HG02885 (cell line): ENCODE measurements around the gene GPAM.
A peak's percentile ranks its signal among the peaks of the same experiment; 100 is the strongest.
"Not testable (repeated sequence)": the region's sequence is repeated elsewhere in the genome, so short reads cannot be mapped to it uniquely, and the experiment has no call there.

Experiments used
- ATAC-seq: cut with Tn5 transposase; IDR thresholded peaks from one replicate; pipeline ENCODE4 v1.9.1; 2021; ENCODE audit warnings: mild to moderate bottlenecking; ENCODE audit not compliant: unreplicated experiment, poor library complexity

The GPAM gene

DNA sequence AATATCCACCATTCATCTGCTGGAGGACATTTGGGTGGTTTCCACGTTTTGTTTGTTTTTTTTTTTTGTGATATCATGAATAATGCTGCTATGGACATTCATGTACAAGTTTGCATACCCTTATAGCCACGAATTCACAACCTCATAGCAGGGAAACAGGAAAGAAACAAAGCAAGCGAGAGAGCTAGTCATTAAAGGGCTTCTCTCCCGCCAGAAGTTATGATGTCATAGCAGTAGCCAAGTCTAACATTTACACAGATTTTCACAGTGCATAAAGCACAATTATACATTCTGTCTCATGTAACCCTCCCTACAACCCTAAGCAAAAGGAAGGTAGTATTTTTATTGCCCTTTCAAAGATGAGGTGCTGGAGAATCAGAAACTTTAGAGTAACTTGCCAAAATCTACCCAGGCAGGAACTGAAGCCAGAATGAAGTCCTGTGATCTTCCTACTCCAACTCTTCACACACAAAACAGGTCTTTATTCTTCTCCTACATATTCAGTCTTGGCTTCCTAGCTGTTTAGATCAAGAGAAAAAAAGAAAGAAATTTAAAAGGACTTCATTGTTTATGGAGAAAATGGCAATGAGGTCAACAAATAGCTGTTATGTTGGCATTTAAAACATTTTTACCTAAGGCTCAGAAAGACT, 33.9 kb upstream of the GPAM start:
- ATAC-seq, result no peak

GRCh38 chr10:112216966-112217365, 33.4 kb upstream of the GPAM start:
- ATAC-seq, result no peak

GRCh38 chr10:112216151-112216550, 32.6 kb upstream of the GPAM start:
- ATAC-seq, result no peak

DNA sequence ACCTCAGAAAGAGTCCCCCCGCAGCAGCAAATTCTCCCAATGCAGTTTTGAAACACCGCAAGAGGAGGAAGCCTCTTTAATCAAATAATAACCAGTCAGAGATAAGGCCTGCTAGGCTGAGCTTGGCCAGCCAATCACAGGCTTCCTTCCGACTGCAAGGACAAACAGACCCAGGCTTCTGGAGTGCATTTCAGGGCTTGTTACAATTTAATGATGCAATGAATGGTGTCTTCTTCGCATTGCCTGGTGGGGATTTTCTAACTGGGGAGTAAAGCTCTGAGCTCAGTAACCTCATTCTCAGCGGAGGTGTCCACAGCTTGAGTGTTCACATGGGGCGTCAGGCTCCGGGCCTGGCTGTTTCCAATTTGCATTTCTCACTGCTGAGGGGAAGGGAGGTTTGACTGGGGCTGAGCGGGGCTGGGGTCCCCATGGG, 31.8 kb upstream of the GPAM start:
- ATAC-seq, result peak; percentile 47

DNA sequence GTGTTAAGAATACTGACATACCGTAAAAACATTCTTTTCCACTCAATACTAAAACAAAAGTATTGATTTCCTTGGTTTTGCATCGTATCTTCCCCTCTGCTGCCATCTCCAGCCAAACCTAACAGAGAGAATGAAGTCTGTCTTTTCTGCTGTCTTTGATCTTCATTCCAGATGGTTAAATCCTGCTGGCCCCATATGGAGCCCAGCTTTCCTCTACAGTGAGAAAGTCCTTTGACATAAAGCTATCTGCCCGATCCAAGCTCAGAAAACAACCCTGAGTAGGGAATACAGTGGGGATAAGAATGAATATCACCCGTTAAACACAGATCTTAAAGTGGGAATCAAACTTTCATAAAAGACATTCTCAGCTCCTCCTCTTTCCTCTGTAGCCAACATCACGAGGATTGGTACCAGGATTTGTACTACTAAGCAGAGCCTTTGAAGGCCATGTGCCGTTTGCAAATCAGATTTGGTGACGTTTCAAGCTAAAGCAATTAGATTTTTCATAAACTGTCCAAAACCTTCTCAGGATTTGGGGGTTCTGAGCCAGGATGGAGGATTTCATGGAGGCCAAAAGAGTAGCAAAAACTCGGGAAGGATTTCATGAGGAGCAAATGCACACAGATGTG, 30.8 kb upstream of the GPAM start:
- ATAC-seq, result no peak

DNA sequence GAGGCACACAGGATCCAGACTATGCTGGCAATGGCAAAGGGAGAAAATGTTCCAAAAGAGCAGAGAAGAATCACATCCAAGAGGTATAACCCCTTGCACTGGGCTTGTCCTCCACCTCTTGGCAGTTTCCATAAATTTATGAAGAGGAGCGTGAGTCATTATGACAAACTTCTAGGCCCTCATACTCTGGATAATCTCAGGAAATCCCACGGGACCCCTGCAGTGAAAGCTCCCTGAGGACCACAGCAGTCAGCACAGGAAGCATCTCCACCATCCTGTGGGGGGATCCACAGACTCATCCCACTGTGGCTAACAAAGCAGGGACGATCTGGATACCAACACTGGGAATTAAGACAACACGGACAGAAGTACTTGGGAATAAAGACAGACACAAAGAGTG, 30.3 kb upstream of the GPAM start:
- no peak for ATAC-seq

DNA sequence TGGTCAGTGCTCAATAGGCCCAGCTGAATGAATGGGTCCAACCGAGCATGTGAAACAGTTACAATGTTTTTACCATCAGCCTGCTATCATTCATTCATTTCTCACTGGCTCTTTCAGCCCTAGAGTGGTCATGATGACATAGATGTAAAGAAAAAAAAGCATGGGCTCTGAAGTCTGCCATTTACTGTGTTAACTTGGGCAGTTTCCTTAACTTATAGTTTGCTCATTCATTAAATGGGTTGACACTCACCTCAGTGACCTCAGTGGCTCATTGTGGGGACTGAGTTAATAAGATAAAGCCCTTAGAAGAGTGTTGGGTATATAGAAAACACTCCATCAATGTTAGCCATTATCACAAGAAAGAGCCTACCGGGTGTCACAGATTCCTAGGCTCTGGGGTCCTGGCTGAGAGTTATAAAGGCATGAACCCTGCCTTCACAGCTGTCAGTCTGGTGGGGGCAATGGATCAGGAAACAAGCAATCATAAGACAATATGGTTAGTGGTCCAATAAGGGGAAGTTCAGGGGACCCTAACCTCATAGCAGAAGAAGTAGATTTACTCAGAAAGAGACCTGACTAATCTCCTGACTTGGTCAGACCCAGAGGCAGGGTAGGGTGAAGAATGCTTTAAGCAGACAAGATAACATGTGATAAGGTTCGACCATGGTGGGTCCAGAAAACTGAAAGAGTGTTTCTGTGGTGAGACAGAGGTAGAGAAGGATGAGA, 29.7 kb upstream of the GPAM start:
- peak; percentile 49 for ATAC-seq

DNA sequence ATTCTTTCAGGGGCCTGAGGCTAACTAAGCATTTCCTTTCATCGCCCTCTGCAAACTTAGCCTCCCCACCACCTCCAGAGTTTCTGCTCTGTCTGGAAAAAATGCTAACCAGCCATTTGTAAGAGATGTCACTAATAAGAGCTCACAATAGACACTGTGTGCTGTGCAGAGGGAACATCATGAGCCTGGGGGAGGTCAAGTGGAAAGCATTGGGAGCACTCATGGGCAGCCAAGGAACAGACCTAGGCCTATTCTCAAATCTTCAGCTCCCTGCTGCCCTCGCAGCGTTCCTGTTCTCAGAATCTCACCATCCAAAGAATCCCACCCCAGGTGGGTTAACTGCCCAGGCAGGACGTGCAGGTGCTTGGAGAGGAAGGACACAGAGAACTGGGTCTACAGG, 27.1 kb upstream of the GPAM start:
- ATAC-seq, result no peak

DNA sequence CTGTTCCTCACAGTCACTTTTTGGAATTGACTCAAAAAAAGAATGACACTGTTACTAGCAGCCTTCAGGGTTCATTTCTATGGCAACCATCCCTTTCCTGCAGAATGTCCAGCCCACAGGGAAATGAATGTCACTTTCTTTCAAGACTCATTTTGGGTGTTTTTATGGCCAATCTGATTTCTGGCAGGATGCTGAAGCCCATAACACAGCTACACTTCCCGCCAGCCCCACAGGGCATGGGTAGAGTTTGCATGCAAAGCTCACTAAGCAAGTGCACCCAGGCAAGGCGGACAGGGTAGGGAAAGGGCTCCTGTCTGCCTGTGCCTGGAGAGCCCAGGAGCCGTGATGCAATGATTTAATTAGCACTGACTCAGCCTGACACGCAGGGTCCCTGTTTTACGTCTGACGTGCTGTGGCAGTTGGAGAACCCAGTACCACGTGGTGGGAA, 26.1 kb upstream of the GPAM start:
- ATAC-seq, result no peak

GRCh38 chr10:112208997-112209396, 25.4 kb upstream of the GPAM start:
- no peak for ATAC-seq

- ATAC-seq, result no peak
Measured at GRCh38 chr10:112208292-112208691, 24.7 kb upstream of the GPAM start.

DNA sequence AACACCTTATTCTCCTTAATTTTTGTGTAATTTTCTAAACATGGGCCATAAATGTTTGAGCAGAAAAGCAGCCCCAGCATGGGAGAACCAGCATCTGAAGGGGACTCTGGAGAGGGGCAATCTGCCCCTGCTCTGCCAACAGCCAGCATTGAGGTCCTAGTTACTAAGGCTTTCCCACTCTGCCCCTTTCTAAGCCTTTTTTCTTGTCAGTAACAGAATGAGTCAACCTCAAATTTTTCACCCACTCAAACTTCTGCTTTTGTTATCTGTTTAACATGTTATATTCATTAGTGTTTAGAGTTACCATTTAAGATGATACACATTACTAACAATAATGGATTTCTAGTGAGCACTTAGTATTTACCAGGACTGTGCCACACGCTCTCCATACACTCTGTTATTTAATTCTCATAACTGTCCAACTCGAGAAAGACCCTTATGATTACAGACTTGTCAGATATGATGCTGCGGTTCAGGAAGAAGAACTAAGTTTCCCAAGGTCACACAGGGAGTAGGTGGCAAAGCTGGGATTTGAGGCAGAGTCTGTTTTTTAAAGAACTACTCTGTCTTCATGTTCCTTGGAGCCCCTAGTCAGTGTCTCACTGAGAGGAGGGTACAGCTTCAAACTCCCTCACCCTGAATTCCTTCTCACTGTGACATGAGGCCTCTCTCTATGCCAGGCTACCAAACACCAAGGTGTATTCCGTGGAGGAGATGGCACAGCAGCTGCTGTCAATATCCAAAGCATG, 19.9 kb upstream of the GPAM start:
- peak; percentile 77 for ATAC-seq

DNA sequence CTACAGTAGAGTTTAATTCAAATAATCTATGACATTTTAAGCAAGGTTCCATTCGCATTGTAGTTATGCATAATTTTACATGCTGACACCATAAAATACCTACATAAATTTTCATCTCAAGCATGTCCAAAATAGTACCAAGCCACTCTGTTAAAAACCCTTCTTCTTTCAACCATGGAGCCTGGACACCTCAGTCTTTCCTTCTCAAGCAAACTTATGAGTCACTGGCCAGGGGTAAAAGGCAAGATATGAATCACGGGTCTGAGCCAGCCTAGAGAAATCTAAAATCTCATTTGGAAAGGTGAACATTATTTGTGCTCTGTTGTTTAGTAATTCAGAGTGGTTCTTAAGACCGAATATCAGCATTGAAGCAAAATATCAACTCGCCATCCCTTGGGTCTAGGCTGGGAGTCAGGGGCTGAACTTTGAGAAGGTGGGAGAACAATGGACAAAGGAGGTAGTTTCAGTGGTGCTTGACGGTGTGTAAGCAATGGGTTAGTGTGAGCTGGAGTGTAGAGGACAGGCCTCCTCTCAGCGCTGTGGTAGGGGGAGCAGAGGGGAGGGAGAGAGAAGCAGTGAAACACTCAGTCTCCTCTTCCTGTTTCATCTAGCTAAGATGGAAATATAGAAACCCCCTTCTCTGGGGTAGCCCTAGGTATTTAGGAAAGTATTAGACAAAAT, 19.1 kb upstream of the GPAM start:
- peak; percentile 90 for ATAC-seq

DNA sequence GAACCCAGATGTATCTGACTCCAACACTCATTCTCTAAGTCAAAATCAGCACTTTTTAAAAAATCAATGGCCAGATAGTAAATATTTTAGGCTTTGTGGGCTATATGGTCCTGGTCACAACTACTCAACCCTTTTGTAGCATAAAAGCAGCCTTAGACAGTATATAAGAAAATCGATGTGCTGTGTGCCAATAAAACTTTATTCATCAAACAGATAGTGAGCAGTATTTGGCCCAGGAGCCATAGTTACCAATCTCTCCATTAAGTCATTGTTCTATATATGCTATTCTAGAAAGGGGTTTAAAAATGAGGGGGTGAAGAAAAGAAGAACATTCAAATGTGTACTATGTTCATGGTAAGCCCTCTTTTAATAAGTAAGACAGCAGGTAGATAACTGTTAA, 18.5 kb upstream of the GPAM start:
- no peak for ATAC-seq

DNA sequence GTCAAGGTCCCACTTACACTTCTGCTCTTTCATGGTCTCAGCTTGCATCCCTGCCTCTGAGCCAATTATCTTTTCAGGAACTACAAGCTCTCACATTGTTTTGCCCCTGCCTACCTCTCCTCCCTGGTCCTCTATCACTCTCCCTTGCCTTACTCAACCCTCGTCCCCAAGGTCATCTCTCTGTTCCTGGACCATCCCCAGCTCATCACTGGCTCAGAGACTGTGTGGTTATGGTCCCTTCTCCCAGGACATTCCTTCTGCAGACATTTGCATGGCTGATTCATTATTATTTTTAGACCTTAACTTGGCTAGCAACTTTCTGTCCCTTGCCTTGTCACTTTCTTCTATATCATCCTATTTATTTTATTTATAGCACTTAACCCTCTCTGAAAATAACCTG, 17.8 kb upstream of the GPAM start:
- ATAC-seq, result no peak

DNA sequence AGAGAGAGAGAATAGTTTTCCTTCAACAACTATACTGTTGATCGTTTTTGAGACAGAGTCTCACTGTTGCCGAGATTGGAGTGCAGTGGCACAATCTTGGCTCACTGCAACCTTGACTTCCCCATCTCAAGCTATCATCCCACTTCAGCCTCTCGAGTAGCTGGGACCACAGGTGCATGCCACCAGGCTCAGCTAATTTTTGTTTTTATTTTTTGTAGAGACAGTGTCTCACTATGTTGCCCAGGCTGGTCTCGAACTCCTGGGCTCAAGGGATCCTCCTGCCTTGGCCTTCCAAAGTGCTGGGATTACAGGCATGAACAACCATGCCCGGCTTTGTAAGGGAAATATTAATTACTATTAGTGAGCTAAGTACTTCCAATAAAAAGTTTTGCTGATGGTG, 16.7 kb upstream of the GPAM start:
- not testable (repeated sequence) for ATAC-seq

GRCh38 chr10:112197662-112198061, 14.1 kb upstream of the GPAM start:
- ATAC-seq, result not testable (repeated sequence)

GRCh38 chr10:112195224-112195623, 11.7 kb upstream of the GPAM start:
- no peak for ATAC-seq

- ATAC-seq, result no peak
Measured at GRCh38 chr10:112191791-112192190, 8.2 kb upstream of the GPAM start.

DNA sequence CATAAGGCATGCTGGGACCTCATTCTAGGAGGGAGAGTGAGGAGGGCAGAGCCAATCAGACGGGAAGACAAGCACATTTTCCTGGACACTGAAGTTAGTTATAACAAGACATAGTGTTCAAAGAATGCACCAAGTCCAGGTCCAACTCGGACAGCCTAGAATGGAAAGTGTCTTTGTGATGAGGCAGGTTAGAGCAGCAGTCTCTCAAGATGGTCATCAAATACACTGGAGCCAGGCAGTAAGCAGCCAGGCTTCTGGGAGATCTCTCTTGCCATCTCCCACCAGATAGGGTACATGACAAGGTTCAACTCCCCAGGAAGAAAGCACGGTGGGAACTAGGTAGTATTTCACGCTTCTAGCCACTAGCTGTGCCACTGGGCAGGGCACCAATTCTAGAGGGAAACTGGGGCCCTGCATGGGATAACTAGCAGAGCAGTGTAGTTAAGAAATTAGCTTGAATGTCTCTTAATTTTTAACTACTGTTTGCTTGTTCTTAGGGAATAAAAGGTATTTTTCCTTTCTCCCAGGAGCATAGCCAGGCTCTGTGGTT, 7.6 kb upstream of the GPAM start:
- ATAC-seq, result no peak
